DOHH2 (cell line): ENCODE measurements around the gene MAMDC4.

Source experiments
- H3F3A ChIP-seq: fragments of 200-600 bp; sonication (generic), shearing (Covaris generic); 2 replicates; pipeline ENCODE4 v1.6.0; 2016; ENCODE audit warnings: antibody characterized with exemption, mild to moderate bottlenecking; ENCODE audit not compliant: control insufficient read depth, insufficient read depth
- H3K27ac ChIP-seq: fragments of 200-600 bp; sonication (generic); 2 replicates; pipeline ENCODE4 v1.5.1; 2014; ENCODE audit warnings: low read depth, mild to moderate bottlenecking, low read length, moderate library complexity
- H3K27me3 ChIP-seq: fragments of 200-600 bp; sonication (generic); 2 replicates; pipeline ENCODE4 v1.6.1; 2014; ENCODE audit warnings: mild to moderate bottlenecking, low read length, mixed read lengths; ENCODE audit not compliant: control insufficient read depth
- H3K36me3 ChIP-seq: fragments of 200-600 bp; sonication (generic); 2 replicates; pipeline ENCODE4 v1.6.1; 2014; ENCODE audit warnings: mild to moderate bottlenecking, low read length, moderate library complexity, mixed read lengths; ENCODE audit not compliant: control insufficient read depth
- H3K4me1 ChIP-seq: fragments of 200-600 bp; sonication (generic); 2 replicates; pipeline ENCODE4 v1.6.1; 2014; ENCODE audit warnings: mild to moderate bottlenecking, low read length, mixed read lengths; ENCODE audit not compliant: control insufficient read depth
- H3K4me2 ChIP-seq: fragments of 200-600 bp; sonication (generic); 2 replicates; pipeline ENCODE4 v1.6.0; 2014; ENCODE audit warnings: mild to moderate bottlenecking, low read length, moderate library complexity
- H3K4me3 ChIP-seq: fragments of 200-600 bp; sonication (generic); 2 replicates; pipeline ENCODE4 v1.5.1; 2014; ENCODE audit warnings: mild to moderate bottlenecking, low read length, mixed read lengths
- H3K79me2 ChIP-seq: fragments of 200-600 bp; sonication (generic); 2 replicates; pipeline ENCODE4 v1.6.1; 2014; ENCODE audit warnings: mild to moderate bottlenecking, low read length, mixed read lengths; ENCODE audit not compliant: control insufficient read depth
- H3K9me2 ChIP-seq: fragments of 200-600 bp; sonication (generic); replicated peaks from 2 replicates; pipeline ENCODE4 v1.6.1; 2014; ENCODE audit warnings: mild to moderate bottlenecking, low read length, mixed read lengths; ENCODE audit not compliant: control insufficient read depth
- H3K9me3 ChIP-seq: fragments of 200-600 bp; sonication (generic); 2 replicates; pipeline ENCODE4 v1.6.1; 2014; ENCODE audit warnings: antibody characterized with exemption, low read length, mixed read lengths; ENCODE audit not compliant: control insufficient read depth, insufficient read depth
- H4K20me1 ChIP-seq: fragments of 200-600 bp; sonication (generic); 2 replicates; pipeline ENCODE4 v1.6.0; 2014; ENCODE audit warnings: low read depth, mild to moderate bottlenecking, antibody characterized with exemption, low read length, moderate library complexity; ENCODE audit not compliant: control insufficient read depth, insufficient read depth
- CTCF ChIP-seq: fragments of 200-600 bp; sonication (generic); IDR thresholded peaks from one replicate; pipeline ENCODE4 v1.5.1; 2014; ENCODE audit warnings: antibody characterized with exemption, mild to moderate bottlenecking, low read depth, low read length; ENCODE audit not compliant: poor library complexity, severe bottlenecking
- EZH2phosphoT487 ChIP-seq: fragments of 200-600 bp; sonication (generic); IDR thresholded peaks from 2 replicates; pipeline ENCODE4 v1.6.1; 2017; ENCODE audit warnings: borderline replicate concordance, mild to moderate bottlenecking, antibody characterized with exemption, low read length, moderate library complexity, mixed read lengths

The MAMDC4 gene

DNA sequence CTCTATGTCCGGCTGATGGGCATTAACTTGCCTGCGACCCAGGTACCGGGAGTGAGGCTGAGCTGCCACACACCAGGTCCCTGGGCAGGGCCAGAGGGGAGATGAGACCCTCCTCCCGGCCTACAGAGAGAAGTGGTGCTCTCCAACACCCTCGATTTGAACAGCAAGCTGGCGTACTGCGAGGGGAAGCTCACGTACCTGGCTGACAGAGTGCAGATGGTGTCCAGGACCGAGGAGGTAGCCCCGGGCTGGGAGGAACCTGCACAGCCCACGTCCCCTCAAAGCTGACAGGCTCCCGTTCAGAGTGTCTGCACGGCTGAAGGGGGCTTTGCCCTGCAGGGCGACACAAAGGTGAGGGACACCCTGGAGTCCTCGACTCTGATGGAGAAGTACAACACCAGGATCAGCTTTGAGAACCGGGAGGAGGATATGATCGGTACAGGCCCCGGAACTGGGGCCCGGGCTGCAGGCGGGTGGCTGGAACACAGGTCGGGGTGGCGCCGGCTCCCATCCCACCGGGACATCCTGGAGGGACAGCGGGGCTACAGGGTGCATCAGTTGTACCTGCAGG lies 45.4 kb upstream of the MAMDC4 start:
- Histone ChIP-seq H3K27me3 (peaks cover 7% of the 10 kb centered on the region; the same call in 1 of the 2 replicates), H3F3A (no peaks in the 10 kb centered on the region), H3K4me1 (peaks cover 29% of the 10 kb centered on the region), H3K27ac (no peak overlapping the region), H3K36me3 (peaks cover 51% of the 10 kb centered on the region), H3K4me3 (peak overlapping the region; percentile 88), H3K79me2 (peaks cover 51% of the 10 kb centered on the region), H3K4me2 (peak overlapping the region; percentile 92), H3K9me3 (no peaks in the 10 kb centered on the region), H4K20me1 (peaks cover 8% of the 10 kb centered on the region), H3K9me2 (no peaks in the 10 kb centered on the region)
- TF ChIP-seq EZH2phosphoT487 (no peak), CTCF (no peak)

DNA sequence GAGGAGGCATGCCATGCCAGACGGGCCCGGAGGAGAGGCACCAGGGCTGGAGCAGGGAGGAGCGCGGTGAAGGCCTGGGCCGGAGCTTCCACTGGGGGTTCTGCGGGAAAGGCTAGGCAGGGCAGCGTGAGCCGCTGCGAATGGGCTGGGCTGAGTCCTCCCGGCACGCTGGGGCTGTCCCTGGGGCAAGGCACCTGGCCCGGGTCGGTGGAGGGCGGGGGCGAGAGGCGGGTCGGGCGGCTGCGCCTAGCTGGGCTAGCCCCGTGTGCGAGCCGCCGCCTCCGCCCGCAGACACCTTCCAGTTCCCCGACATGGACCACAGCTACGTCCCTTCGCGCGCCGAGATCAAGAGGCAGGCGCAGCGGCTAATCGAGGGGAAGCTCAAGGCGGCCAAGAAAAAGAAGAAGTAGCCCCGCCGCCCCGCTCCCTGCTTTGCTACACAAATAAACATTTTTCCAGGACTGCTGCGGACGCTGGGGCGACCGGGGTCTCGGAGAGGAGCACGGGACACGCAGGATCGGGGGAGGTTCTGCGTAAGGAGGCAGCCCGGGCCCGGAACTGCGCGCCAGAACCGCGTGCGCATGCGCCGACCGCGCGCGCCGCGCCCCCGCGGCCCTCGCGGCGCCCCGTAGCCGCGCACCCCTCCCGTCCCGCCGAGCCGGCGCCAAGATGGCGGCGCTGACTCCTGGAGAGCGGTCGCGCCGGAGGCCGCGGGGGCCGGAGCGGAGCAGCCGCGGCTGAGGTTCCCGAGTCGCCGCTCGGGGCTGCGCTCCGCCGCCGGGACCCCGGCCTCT lies 44.7 kb upstream of the MAMDC4 start, which contains the start of gene RABL6:
Gene RABL6, plus strand, starts transcription at position 668 of the 794 bp plus-strand sequence. CDS start 249 bp downstream, outside the sequence.
- H3K4me1 ChIP-seq, result peaks cover 28% of the 10 kb centered on the region
- H3K9me2 ChIP-seq, result no peaks in the 10 kb centered on the region
- peaks cover 8% of the 10 kb centered on the region for H4K20me1 ChIP-seq
- peak within 1 kb of the TSS; percentile 92 for H3K4me2 ChIP-seq
- H3K79me2 ChIP-seq, result peaks cover 59% of the 10 kb centered on the region
- peak within 1 kb of the TSS; percentile 57 for H3K27ac ChIP-seq
- H3K36me3 ChIP-seq, result peaks cover 57% of the 10 kb centered on the region
- no peaks in the 10 kb centered on the region for H3K9me3 ChIP-seq
- TF ChIP-seq CTCF, result no peak
- TF ChIP-seq EZH2phosphoT487, result no peak
- H3K27me3 ChIP-seq, result no peaks in the 10 kb centered on the region; the same call in 1 of the 2 replicates
- H3F3A ChIP-seq, result no peaks in the 10 kb centered on the region
- H3K4me3 ChIP-seq, result peak within 1 kb of the TSS; percentile 88

GRCh38 chr9:136808075-136808805 lies 43.9 kb upstream of the MAMDC4 start:
- H3K36me3 ChIP-seq, result peaks cover 65% of the 10 kb centered on the region
- no peaks in the 10 kb centered on the region for H3K9me3 ChIP-seq
- H3K27ac ChIP-seq, result peak overlapping the region; percentile 50
- no peaks in the 10 kb centered on the region for H3K9me2 ChIP-seq
- H3K4me3 ChIP-seq, result peak overlapping the region; percentile 88
- H3K79me2 ChIP-seq, result peaks cover 66% of the 10 kb centered on the region
- no peaks in the 10 kb centered on the region for H3F3A ChIP-seq
- H3K4me2 ChIP-seq, result peak overlapping the region; percentile 89
- TF ChIP-seq CTCF (no peak), EZH2phosphoT487 (no peak)
- peaks cover 28% of the 10 kb centered on the region for H3K4me1 ChIP-seq
- peaks cover 14% of the 10 kb centered on the region for H4K20me1 ChIP-seq
- H3K27me3 ChIP-seq, result no peaks in the 10 kb centered on the region
